HL-60/S4 (cell line): ENCODE data around the gene PUS1.

Source experiments
- in situ Hi-C: fragments of 300-500 bp; cut with MboI; formaldehyde crosslinking; loops from 2 replicates; pipeline ENCODE4 v1.14.3; 2022; ENCODE audit warnings: low sequenced_read_pairs

The PUS1 gene

GRCh38 chr12:131990066-131990979, 61.2 kb downstream of the PUS1 start:
- in situ Hi-C loops, result no loop called here

GRCh38 chr12:131990980-131991305, 61.9 kb downstream of the PUS1 start:
- in situ Hi-C loops, result no loop called here

- in situ Hi-C loops, result no loop called here
These were observed 62.8 kb downstream of the PUS1 start for GRCh38 chr12:131991816-131992430.

- in situ Hi-C loops, result no loop called here
These were observed 65.5 kb downstream of the PUS1 start for GRCh38 chr12:131994589-131994988.
